IPS-18a (cell line): Measurements from ENCODE around the gene SMKR1.

Experiments
- H3K27ac ChIP-seq: one replicate; pipeline ENCODE4 v1.5.1; 2013; ENCODE audit warnings: low read length
- H3K27me3 ChIP-seq: one replicate; pipeline ENCODE4 v1.6.1; 2013; ENCODE audit warnings: mild to moderate bottlenecking, low read length; ENCODE audit not compliant: control insufficient read depth, insufficient read depth
- H3K36me3 ChIP-seq: one replicate; pipeline ENCODE4 v1.6.1; 2013; ENCODE audit warnings: low read depth, low read length; ENCODE audit not compliant: control insufficient read depth
- H3K4me1 ChIP-seq: one replicate; pipeline ENCODE4 v1.6.1; 2013; ENCODE audit warnings: low read depth, low read length; ENCODE audit not compliant: control insufficient read depth
- H3K4me3 ChIP-seq: one replicate; pipeline ENCODE4 v1.5.1; 2013; ENCODE audit warnings: low read length
- H3K9ac ChIP-seq: one replicate; pipeline ENCODE4 v1.6.1; 2013; ENCODE audit warnings: mild to moderate bottlenecking, low read length, moderate library complexity
- H3K9me3 ChIP-seq: one replicate; pipeline ENCODE4 v1.6.1; 2013; ENCODE audit warnings: low read depth, low read length; ENCODE audit not compliant: control insufficient read depth

SMKR1 gene

DNA sequence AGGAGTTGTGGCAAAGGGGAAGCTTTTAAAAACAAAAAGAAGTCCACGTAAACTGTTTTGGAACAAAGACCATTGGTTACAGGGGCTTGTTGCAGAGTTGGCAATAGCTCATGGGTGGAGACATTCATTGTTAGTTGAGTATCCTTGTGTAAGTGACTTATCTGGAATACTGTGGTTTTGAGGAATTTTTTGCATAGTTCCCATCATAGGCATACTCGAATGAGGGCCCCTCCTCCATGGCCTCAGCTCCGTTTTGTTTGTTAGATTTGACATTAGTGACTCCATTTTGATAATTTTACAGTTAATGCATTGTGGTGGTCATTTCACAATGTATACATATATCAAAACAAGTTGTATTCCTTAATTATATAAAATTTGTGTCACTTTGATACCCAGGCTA is 12.8 kb upstream of the SMKR1 start:
- Histone ChIP-seq H3K4me3 (no peak overlapping the region), H3K27ac (no peak overlapping the region), H3K36me3 (peaks cover 4% of the 10 kb centered on the region), H3K27me3 (no peaks in the 10 kb centered on the region), H3K9me3 (no peaks in the 10 kb centered on the region), H3K9ac (no peak overlapping the region), H3K4me1 (no peaks in the 10 kb centered on the region)

DNA sequence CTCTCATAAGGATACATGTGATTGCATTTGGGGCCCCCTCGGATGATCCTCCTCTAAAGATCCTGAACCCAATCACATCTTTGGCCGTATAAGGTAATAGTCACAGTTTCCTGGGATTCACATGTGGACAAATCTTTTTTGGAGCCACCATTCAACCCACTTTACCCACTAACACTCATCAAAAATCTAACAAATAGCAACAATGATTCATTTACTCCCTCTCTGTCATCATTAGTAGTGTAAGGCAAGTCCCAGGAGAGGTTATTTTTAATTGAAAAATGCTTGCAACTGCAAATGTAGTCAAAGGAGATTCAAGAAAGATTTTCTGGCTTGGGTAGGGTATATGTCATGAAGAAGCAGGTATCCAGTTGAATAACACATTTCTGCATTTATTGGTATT is 9.9 kb upstream of the SMKR1 start:
- no peaks in the 10 kb centered on the region for H3K27me3 ChIP-seq
- H3K4me1 ChIP-seq, result no peaks in the 10 kb centered on the region
- no peak overlapping the region for H3K4me3 ChIP-seq
- no peak overlapping the region for H3K9ac ChIP-seq
- no peak overlapping the region for H3K27ac ChIP-seq
- H3K36me3 ChIP-seq, result no peaks in the 10 kb centered on the region
- H3K9me3 ChIP-seq, result no peaks in the 10 kb centered on the region

DNA sequence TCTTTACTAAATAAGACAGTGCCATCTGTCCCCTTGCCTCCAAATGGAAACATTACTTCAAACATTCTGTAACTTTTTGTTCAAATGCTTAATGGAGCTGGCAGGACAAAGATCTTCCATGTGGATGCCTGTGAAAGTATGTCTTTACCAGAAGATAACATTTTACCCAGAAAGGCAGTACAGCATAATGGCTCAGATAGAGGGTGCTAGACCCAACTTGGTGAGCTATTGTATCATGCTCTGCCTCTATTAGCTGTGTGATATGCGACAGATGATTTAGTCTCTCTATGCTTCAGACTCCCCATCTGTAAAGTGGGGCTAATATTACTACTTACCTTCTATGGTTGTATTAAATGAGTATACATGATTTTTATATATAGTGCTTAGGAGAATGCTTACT is 8.8 kb upstream of the SMKR1 start:
- Histone ChIP-seq H3K27me3 (no peaks in the 10 kb centered on the region), H3K9ac (no peak overlapping the region), H3K27ac (no peak overlapping the region), H3K36me3 (no peaks in the 10 kb centered on the region), H3K4me1 (no peaks in the 10 kb centered on the region), H3K9me3 (no peaks in the 10 kb centered on the region), H3K4me3 (no peak overlapping the region)

DNA sequence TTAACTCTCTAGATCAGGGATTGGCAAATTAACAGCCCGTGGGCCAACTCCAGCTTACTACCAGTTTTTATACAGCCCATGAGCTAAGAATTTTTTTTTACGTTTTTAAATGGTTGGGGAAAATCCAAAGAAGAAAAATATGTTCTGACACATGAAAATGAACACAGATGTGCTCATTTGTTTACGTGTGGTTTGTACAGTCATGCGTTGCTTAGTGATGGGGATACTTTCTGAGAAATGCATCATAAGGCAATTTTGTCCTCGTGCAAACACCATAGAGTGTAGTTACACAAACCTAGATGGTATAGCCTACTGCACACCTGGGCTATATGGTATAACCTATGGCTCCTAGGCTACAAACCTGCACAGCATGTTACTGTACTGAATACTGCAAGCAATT is 8.3 kb upstream of the SMKR1 start:
- Histone ChIP-seq H3K9ac (no peak overlapping the region), H3K27ac (no peak overlapping the region), H3K4me1 (no peaks in the 10 kb centered on the region), H3K36me3 (no peaks in the 10 kb centered on the region), H3K9me3 (no peaks in the 10 kb centered on the region), H3K27me3 (no peaks in the 10 kb centered on the region), H3K4me3 (no peak overlapping the region)

DNA sequence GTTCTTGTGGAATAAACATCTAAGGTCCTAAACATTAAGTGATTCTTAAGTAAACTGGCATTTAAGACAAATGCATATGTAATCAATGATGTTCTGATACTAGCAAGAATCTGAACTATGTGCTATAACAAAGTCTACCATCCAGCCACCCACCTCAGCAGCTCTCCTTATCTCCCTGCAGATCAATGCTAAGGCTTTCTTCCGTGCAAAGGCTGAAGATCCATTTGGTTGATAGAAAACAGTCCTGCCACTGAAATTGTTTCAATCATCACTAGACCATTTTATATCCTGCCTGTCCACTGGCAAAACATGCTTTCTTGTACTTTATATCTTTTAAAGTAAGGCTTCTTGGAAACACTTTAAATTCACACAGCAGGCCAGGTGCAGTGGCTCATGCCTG is 6.3 kb upstream of the SMKR1 start:
- no peak overlapping the region for H3K27ac ChIP-seq
- H3K4me1 ChIP-seq, result no peaks in the 10 kb centered on the region

DNA sequence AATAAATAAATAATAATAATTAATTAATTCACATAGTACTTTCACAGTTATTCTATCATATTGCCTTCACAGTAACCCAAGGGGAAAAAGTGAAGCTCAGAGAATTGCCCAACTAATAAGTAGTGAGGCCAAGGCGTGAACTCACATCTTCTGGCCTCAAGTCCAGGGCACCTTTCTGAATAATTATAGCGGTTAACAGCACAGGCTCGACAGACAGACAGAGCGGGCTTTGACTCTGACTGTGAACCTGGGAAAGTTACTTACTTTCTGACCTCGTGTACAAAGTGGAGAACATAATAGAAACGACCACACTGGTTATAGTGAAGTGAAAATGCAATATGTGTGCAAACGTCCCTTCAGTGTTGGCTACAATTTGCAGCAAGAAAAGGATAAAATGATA is 5.7 kb upstream of the SMKR1 start:
- Histone ChIP-seq H3K9me3 (no peaks in the 10 kb centered on the region), H3K27ac (no peak overlapping the region), H3K9ac (no peak overlapping the region), H3K27me3 (peaks cover 10% of the 10 kb centered on the region), H3K4me1 (no peaks in the 10 kb centered on the region), H3K36me3 (no peaks in the 10 kb centered on the region), H3K4me3 (no peak overlapping the region)

More for the DNA sequence above, 6.3 kb upstream of the SMKR1 start:
- Histone ChIP-seq H3K9ac (no peak overlapping the region), H3K9me3 (no peaks in the 10 kb centered on the region), H3K27me3 (peaks cover 3% of the 10 kb centered on the region), H3K36me3 (no peaks in the 10 kb centered on the region), H3K4me3 (no peak overlapping the region)

DNA sequence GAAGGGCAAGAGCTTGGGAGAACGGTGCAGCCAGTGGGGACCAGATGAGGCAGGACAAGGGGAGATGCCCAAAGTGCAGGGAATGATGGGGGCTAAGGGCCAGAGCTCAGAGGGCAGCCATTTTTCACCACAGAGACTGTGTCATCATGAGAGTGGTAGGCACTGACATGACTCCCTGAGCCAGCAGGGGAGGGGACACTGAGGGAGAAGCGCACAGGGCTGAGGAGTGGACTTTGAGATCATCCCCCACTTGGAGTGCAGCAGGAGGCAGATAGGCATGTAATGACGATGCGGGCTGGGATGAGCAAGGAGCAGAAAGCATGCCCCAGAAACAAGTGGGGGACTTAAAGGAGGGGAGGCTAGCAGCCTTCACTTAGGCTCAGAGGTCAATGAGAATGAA is 5.2 kb upstream of the SMKR1 start:
- Histone ChIP-seq H3K27ac (no peak overlapping the region), H3K27me3 (peaks cover 14% of the 10 kb centered on the region), H3K4me3 (no peak overlapping the region), H3K9me3 (no peaks in the 10 kb centered on the region), H3K4me1 (no peaks in the 10 kb centered on the region), H3K9ac (no peak overlapping the region), H3K36me3 (no peaks in the 10 kb centered on the region)

DNA sequence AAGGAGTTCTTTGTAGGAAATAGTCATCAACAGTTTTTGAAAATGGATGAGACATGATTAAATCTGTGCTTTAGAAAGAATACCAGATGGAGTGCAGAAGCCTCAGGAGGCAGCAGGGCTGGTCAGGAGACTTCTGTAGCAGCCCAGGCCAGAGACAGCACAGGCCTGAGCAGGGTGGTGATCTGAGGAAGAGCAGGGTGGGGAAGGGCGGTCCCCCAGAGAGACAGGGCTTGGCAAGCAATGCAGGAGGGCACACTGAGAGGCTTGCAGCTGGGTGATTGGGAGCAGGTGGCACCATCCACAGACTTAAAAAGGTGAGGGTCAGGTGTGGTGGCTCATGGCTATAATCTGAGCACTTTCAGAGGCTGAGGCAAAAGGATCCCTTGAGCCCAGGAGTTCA is 4.3 kb upstream of the SMKR1 start:
- H3K27ac ChIP-seq, result no peak overlapping the region
- H3K36me3 ChIP-seq, result no peaks in the 10 kb centered on the region
- H3K4me1 ChIP-seq, result no peaks in the 10 kb centered on the region
- no peaks in the 10 kb centered on the region for H3K9me3 ChIP-seq
- peaks cover 22% of the 10 kb centered on the region for H3K27me3 ChIP-seq
- no peak overlapping the region for H3K9ac ChIP-seq
- H3K4me3 ChIP-seq, result no peak overlapping the region

DNA sequence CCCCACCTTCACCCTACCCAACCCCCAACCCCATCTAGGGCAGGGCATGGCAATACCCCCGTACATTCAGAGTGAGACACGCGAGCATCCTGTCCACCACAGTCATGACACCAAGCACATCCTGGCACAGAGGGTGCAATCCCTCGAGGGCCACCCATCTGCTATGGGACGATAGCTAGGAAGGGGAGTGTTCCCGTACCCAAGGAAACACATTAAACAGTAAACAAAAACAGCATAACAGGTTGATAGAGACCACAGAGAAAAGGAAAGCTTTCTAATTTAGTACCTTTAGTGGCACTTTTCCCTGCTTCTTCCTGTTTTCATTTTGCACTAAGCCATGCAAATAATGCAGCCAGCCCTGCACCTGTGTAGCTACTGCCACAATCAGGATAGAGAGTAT is 2.3 kb upstream of the SMKR1 start:
- Histone ChIP-seq H3K36me3 (no peaks in the 10 kb centered on the region), H3K9me3 (no peaks in the 10 kb centered on the region), H3K27me3 (peaks cover 35% of the 10 kb centered on the region), H3K27ac (no peak overlapping the region), H3K4me3 (no peak overlapping the region), H3K9ac (no peak overlapping the region), H3K4me1 (no peaks in the 10 kb centered on the region)

DNA sequence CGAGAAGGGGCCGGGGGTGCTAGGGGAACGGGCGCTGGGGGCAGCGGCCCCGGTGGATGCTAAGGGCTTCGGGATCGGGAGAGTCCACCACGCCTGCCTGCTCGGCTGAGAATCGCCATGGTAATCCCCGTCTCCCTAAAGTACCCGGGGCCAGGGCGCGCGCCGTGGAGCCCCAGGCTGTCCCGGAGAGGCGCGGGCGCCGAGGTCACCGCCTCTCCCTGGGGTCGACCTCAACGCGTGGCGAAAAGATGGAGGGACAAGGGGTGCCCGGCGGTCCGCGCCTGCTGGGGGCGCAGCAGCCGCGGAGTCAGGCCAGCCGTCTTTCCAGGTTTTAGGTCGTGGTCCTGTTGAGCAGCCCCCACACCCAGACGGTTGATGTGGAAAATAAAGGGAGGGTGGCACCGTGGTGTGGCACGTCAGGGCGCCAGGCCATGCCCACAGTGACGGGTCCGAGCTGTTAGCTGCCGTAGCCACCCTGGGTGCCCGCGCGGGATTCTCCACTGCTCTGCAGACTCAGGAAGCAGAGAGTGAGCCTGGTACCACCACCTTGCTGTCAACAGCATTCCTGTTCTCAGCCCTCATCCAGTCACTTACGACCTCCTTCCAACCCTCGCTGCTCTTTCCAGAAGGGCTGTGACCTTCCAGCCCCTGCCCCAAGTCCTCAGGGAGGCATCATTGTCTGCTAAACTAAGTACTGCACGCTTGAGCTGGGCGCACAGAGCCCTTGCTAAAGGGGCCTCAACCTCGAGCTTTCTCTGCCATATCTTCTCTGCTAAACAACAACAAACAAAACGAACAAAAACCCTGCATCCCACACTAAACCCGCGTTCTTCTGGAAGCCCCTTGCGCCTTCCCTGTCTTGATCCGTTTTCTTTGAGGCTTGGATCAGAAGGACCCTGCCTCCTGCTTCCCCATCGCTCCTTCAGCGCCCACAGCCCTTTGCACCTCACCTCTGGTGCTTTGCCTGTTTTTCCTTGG is 666 bp downstream of the SMKR1 start:
- no peak overlapping the region for H3K27ac ChIP-seq
- H3K4me3 ChIP-seq, result peak overlapping the region; percentile 62
- H3K36me3 ChIP-seq, result no peaks in the 10 kb centered on the region
- H3K4me1 ChIP-seq, result no peaks in the 10 kb centered on the region
- no peaks in the 10 kb centered on the region for H3K9me3 ChIP-seq
- peaks cover 35% of the 10 kb centered on the region for H3K27me3 ChIP-seq
- H3K9ac ChIP-seq, result no peak overlapping the region

DNA sequence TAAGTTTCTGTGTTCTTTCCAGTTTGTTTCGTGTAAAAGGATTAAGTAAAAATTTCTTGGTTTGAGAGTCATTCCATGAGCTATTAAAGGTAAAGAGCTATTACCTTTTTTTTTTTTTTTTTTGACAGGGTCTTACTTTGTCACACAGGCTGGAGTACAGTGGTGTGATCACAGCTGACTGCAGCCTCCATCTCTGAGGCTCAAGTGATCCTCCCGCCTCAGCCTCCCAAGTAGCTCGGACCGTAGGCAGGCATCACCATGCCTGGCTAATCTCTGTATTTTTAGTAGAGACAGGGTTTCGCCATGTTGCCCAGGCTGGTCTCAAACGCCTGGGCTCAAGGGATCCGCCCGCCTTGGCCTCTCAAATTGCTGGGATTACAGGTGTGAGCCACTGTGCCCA is 1.4 kb downstream of the SMKR1 start:
- peaks cover 35% of the 10 kb centered on the region for H3K27me3 ChIP-seq
- no peaks in the 10 kb centered on the region for H3K4me1 ChIP-seq
- H3K27ac ChIP-seq, result no peak overlapping the region
- H3K9me3 ChIP-seq, result no peaks in the 10 kb centered on the region
- no peaks in the 10 kb centered on the region for H3K36me3 ChIP-seq
- no peak overlapping the region for H3K4me3 ChIP-seq
- H3K9ac ChIP-seq, result no peak overlapping the region

DNA sequence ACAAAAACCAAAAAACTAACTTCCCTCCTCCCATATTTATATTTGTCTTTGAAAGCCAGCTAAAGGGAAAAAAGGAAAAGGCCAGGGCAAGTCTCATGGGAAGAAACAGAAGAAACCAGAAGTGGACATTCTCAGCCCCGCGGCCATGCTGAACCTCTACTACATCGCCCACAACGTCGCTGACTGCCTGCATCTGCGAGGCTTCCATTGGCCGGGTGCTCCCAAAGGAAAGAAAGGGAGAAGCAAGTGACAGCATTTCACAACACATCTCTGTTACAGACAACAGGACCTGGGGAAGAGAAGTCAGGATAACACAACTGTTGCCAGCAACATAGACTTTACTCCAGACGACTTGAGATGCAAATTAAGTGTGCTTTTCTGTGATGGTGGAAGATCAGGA is 9.9 kb downstream of the SMKR1 start:
- no peak overlapping the region for H3K4me3 ChIP-seq
- H3K4me1 ChIP-seq, result no peaks in the 10 kb centered on the region
- H3K9ac ChIP-seq, result no peak overlapping the region
- no peak overlapping the region for H3K27ac ChIP-seq
- no peaks in the 10 kb centered on the region for H3K9me3 ChIP-seq
- no peaks in the 10 kb centered on the region for H3K36me3 ChIP-seq
- no peaks in the 10 kb centered on the region for H3K27me3 ChIP-seq
